Ramos (cell line): ENCODE measurements around the gene GAPVD1.

Experiments used
- in situ Hi-C: fragments of 300-500 bp; cut with MboI; formaldehyde crosslinking; loops from one replicate; pipeline ENCODE4 v1.14.3; 2022; ENCODE audit warnings: low sequenced_read_pairs; ENCODE audit not compliant: unreplicated experiment

Gene GAPVD1

GRCh38 chr9:125416517-125416916, 154.9 kb downstream of the GAPVD1 start:
- in situ Hi-C loops = no loop called here
